NT2/D1 (cell line): ENCODE measurements around the gene CEACAM21.

Experiments
- DNase-seq: peaks from one replicate; pipeline ENCODE4 v3.0.0-alpha.2; 2011; ENCODE audit warnings: low read depth, low spot score
- H3K27me3 ChIP-seq: 2 replicates; pipeline ENCODE4 v1.6.0; 2011; ENCODE audit warnings: mild to moderate bottlenecking; ENCODE audit not compliant: insufficient read length, insufficient read depth
- H3K36me3 ChIP-seq: 2 replicates; pipeline ENCODE4 v1.6.1; 2011; ENCODE audit warnings: mild to moderate bottlenecking, low read length, mixed read lengths; ENCODE audit not compliant: insufficient read depth, insufficient read length
- H3K4me1 ChIP-seq: 2 replicates; pipeline ENCODE4 v1.5.1; 2011; ENCODE audit not compliant: insufficient read depth, insufficient read length
- H3K4me3 ChIP-seq: 2 replicates; pipeline ENCODE4 v1.5.1; 2011; ENCODE audit warnings: low read depth; ENCODE audit not compliant: insufficient read length
- H3K9ac ChIP-seq: 2 replicates; pipeline ENCODE4 v1.6.0; 2011; ENCODE audit warnings: low read depth; ENCODE audit not compliant: insufficient read length
- H3K9me3 ChIP-seq: 2 replicates; pipeline ENCODE4 v1.5.1; 2011; ENCODE audit warnings: mild to moderate bottlenecking, low read length; ENCODE audit not compliant: insufficient read depth
- SUZ12 ChIP-seq: IDR thresholded peaks from 2 replicates; pipeline ENCODE4 v1.6.1; 2011; ENCODE audit not compliant: insufficient read length, insufficient read depth; ENCODE audit errors: extremely low read depth
- YY1 ChIP-seq: IDR thresholded peaks from 2 replicates; pipeline ENCODE4 v1.6.1; 2011; ENCODE audit not compliant: insufficient read length, insufficient read depth
- ZNF274 ChIP-seq: IDR thresholded peaks from 2 replicates; pipeline ENCODE4 v1.6.1; 2011; ENCODE audit warnings: mild to moderate bottlenecking, low read depth, low read length

Gene CEACAM21

GRCh38 chr19:41620171-41620570 lies 44.2 kb downstream of the CEACAM21 start:
- Histone ChIP-seq H3K4me3 (no peak overlapping the region), H3K4me1 (no peaks in the 10 kb centered on the region), H3K36me3 (no peaks in the 10 kb centered on the region), H3K9me3 (no peaks in the 10 kb centered on the region), H3K9ac (no peak overlapping the region), H3K27me3 (peaks cover 95% of the 10 kb centered on the region)
- no peak for DNase-seq
- no peak for TF ChIP-seq YY1
- no peak for TF ChIP-seq SUZ12
- no peak for TF ChIP-seq ZNF274

- TF ChIP-seq YY1 (no peak), SUZ12 (no peak), ZNF274 (no peak)
- no peaks in the 10 kb centered on the region for H3K36me3 ChIP-seq
- H3K4me3 ChIP-seq: no peak overlapping the region
- no peak overlapping the region for H3K9ac ChIP-seq
- H3K9me3 ChIP-seq: no peaks in the 10 kb centered on the region
- H3K4me1 ChIP-seq: no peaks in the 10 kb centered on the region
- peaks cover 98% of the 10 kb centered on the region for H3K27me3 ChIP-seq
- DNase-seq: no peak
These were observed 45.3 kb downstream of the CEACAM21 start for GRCh38 chr19:41621226-41621625.

GRCh38 chr19:41621654-41622053 lies 45.7 kb downstream of the CEACAM21 start:
- Histone ChIP-seq H3K4me3 (no peak overlapping the region), H3K36me3 (no peaks in the 10 kb centered on the region), H3K4me1 (no peaks in the 10 kb centered on the region), H3K9ac (no peak overlapping the region), H3K27me3 (peaks cover 98% of the 10 kb centered on the region), H3K9me3 (no peaks in the 10 kb centered on the region)
- DNase-seq: no peak
- TF ChIP-seq YY1: no peak

GRCh38 chr19:41623360-41623759 lies 47.4 kb downstream of the CEACAM21 start:
- no peak overlapping the region for H3K9ac ChIP-seq
- DNase-seq: no peak
- no peaks in the 10 kb centered on the region for H3K4me1 ChIP-seq
- no peak overlapping the region for H3K4me3 ChIP-seq
- H3K36me3 ChIP-seq: no peaks in the 10 kb centered on the region
- H3K27me3 ChIP-seq: peaks cover 98% of the 10 kb centered on the region
- TF ChIP-seq YY1 (no peak), SUZ12 (no peak), ZNF274 (no peak)
- H3K9me3 ChIP-seq: no peaks in the 10 kb centered on the region

- TF ChIP-seq YY1: no peak
- TF ChIP-seq SUZ12: no peak
- TF ChIP-seq ZNF274: no peak
- H3K27me3 ChIP-seq: peaks cover 99% of the 10 kb centered on the region
- DNase-seq: no peak
- H3K4me3 ChIP-seq: no peak overlapping the region
- H3K9ac ChIP-seq: no peak overlapping the region
- H3K4me1 ChIP-seq: no peaks in the 10 kb centered on the region
- H3K36me3 ChIP-seq: no peaks in the 10 kb centered on the region
- no peaks in the 10 kb centered on the region for H3K9me3 ChIP-seq
These were observed 48.5 kb downstream of the CEACAM21 start for GRCh38 chr19:41624515-41624914.

- Histone ChIP-seq H3K9ac (no peak overlapping the region), H3K36me3 (no peaks in the 10 kb centered on the region), H3K27me3 (peaks cover 99% of the 10 kb centered on the region), H3K4me3 (no peak overlapping the region), H3K9me3 (0 out of 2 replicates have a peak, but pooled peaks cover under 1% of the 10 kb centered on the region), H3K4me1 (no peaks in the 10 kb centered on the region)
- DNase-seq: no peak
- no peak for TF ChIP-seq YY1
- TF ChIP-seq ZNF274: no peak
These were observed 49.0 kb downstream of the CEACAM21 start for GRCh38 chr19:41624937-41625336.

GRCh38 chr19:41626278-41626677 lies 50.3 kb downstream of the CEACAM21 start:
- no peak for TF ChIP-seq ZNF274
- Histone ChIP-seq H3K9ac (no peak overlapping the region), H3K4me3 (no peak overlapping the region), H3K36me3 (no peaks in the 10 kb centered on the region), H3K27me3 (peaks cover 98% of the 10 kb centered on the region), H3K4me1 (no peaks in the 10 kb centered on the region), H3K9me3 (peaks cover 8% of the 10 kb centered on the region; the same call in 1 of the 2 replicates)
- no peak for DNase-seq

- H3K9me3 ChIP-seq: peaks cover 8% of the 10 kb centered on the region; the same call in 1 of the 2 replicates
- peaks cover 96% of the 10 kb centered on the region for H3K27me3 ChIP-seq
- TF ChIP-seq YY1 (no peak), SUZ12 (no peak), ZNF274 (no peak)
- H3K4me3 ChIP-seq: no peak within 1 kb of the TSS
- no peaks in the 10 kb centered on the region for H3K36me3 ChIP-seq
- DNase-seq: no peak
- no peaks in the 10 kb centered on the region for H3K4me1 ChIP-seq
- H3K9ac ChIP-seq: no peak within 1 kb of the TSS
These were observed 50.9 kb downstream of the CEACAM21 start, which contains the start of gene CEACAM4 for GRCh38 chr19:41626877-41627276. Gene CEACAM4, minus strand, starts transcription at chr19:41627074. Its CDS starts 111 bp downstream, at chr19:41626963.
